Measurements from ENCODE around the gene CCDC50.

The CCDC50 gene

DNA sequence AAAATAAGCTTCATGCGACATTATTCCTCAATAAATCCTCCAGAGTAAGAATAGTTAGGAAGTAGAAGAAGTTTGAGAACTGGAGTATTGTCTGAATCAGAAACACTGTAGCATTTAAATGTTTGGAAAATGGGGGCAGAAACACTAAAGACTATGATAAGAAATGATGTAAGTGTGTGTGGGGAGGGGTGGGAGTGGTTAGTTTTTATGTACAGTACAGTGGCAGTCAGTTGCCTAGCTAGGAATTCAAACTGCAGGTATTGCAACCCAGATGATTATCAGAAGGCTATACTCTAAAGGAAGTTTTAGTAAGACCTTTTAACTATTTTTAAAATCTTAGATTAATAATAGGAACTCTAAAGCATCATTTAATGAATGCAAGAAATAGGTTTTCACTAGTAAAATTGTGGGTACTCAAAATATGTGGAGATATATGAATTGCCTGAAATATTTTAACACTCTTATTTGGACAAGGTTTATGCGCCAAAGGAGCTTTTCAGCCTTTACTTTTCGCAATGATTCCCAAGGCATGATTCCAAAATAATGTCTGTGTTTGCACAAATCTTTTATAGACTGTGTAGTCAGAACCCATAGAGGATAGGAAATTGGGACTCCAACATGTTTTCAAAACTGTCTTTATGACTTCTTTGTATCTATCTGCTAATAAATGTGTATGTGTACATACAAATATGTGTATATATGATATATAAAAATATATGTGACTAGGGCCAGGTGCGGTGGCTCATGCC lies 8.0 kb upstream of the CCDC50 start:
- Histone ChIP-seq H3K9me3 (ENCODE audit: insufficient read depth, low read depth, low read length) (no peaks in the 10 kb centered on the region), H3K9ac (ENCODE audit: low read depth, low read length) (no peak overlapping the region), H3K4me1 (ENCODE audit: insufficient read depth, low read length) (no peaks in the 10 kb centered on the region), H3K27me3 (ENCODE audit: insufficient read depth, low read length) (no peaks in the 10 kb centered on the region), H3K36me3 (ENCODE audit: insufficient read depth, low read length) (no peaks in the 10 kb centered on the region), H3K4me3 (ENCODE audit: low read length) (no peak overlapping the region), H3K27ac (ENCODE audit: low read depth, low read length) (no peak overlapping the region)
- WGBS: 100% methylated on average over 3 of the region's 4 CpGs

DNA sequence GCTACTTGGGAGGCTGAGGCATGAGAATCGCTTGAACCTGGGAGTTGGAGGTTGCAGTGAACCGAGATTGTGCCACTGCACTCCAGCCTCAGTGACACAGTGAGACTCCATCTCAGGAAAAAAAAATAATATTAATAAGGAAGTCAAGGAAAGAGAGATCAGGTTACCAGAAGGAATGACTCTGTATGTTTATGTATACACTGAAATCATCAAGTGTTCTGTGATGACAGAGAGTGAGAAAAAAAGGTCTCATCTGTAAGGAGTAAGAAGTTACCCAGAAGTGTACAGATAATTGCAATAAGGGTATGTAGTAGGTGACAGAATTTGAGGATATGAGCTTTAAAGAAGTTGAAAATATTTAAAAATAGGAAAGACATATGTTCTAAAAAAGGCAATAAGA lies 4.3 kb upstream of the CCDC50 start:
- 95% methylated on average over 2 of the region's 2 CpGs for WGBS
- no peak overlapping the region for H3K9ac ChIP-seq (ENCODE audit: low read depth, low read length)
- H3K36me3 ChIP-seq (ENCODE audit: insufficient read depth, low read length): no peaks in the 10 kb centered on the region
- H3K9me3 ChIP-seq (ENCODE audit: insufficient read depth, low read depth, low read length): no peaks in the 10 kb centered on the region
- no peak overlapping the region for H3K27ac ChIP-seq (ENCODE audit: low read depth, low read length)
- 0 out of 2 replicates have a peak, but pooled peaks cover 3% of the 10 kb centered on the region for H3K4me1 ChIP-seq (ENCODE audit: insufficient read depth, low read length)
- H3K27me3 ChIP-seq (ENCODE audit: insufficient read depth, low read length): peaks cover 19% of the 10 kb centered on the region
- no peak overlapping the region for H3K4me3 ChIP-seq (ENCODE audit: low read length)

DNA sequence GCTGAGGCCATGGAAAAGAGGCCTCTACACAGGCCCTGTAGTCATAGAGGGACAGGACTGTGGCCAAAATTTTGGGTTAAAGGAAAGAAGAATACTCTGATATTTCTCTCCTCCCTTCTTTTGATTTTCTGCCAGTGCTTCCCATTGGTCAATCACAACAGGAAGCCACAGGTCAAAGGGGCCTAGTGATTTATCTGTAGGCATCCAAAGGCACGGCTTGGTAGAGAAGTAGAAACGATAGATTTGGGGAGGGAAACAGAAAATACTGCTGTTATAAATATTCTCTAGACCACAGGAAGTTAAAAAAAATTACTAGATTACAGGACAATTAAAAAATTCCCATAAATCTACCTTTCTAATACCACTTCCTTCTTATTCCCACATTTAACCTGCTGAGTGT lies 1.7 kb upstream of the CCDC50 start:
- no peak overlapping the region for H3K4me3 ChIP-seq (ENCODE audit: low read length)
- 60% methylated on average over 2 of the region's 2 CpGs for WGBS
- H3K27ac ChIP-seq (ENCODE audit: low read depth, low read length): no peak overlapping the region
- peaks cover 23% of the 10 kb centered on the region for H3K27me3 ChIP-seq (ENCODE audit: insufficient read depth, low read length)
- peaks cover 27% of the 10 kb centered on the region for H3K4me1 ChIP-seq (ENCODE audit: insufficient read depth, low read length)
- H3K36me3 ChIP-seq (ENCODE audit: insufficient read depth, low read length): no peaks in the 10 kb centered on the region
- no peak overlapping the region for H3K9ac ChIP-seq (ENCODE audit: low read depth, low read length)
- H3K9me3 ChIP-seq (ENCODE audit: insufficient read depth, low read depth, low read length): no peaks in the 10 kb centered on the region

DNA sequence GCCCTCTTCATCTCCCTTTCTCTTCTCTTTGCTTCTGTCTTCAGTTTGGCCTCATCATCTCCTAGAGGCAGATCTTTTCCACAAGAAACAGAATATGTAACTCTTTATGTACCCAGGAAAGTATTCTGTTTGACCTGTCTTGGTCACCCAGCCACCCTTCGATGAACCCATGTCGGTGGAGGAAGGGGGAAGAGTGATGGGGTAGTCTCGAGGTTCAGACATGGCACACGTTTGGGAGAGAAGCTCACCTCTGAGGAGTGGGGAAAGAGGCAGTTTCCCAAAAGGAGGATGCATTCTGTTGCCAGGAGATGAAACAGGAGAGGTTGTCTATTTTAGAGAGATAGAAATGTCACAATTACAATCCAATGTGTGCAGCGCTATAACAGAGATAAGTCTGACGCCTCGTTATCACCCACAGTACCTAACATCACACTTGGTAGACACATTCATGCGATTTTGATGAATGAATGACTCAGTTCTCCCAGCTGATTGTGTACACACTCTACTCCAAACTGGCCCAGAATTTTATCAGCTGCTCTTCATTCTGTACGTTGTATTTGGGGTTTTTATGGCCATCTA lies 722 bp upstream of the CCDC50 start:
- peaks cover 32% of the 10 kb centered on the region for H3K4me1 ChIP-seq (ENCODE audit: insufficient read depth, low read length)
- peak overlapping the region; percentile 76 for H3K9ac ChIP-seq (ENCODE audit: low read depth, low read length)
- H3K27me3 ChIP-seq (ENCODE audit: insufficient read depth, low read length): peaks cover 23% of the 10 kb centered on the region
- H3K27ac ChIP-seq (ENCODE audit: low read depth, low read length): no peak overlapping the region
- H3K9me3 ChIP-seq (ENCODE audit: insufficient read depth, low read depth, low read length): no peaks in the 10 kb centered on the region
- H3K4me3 ChIP-seq (ENCODE audit: low read length): peak overlapping the region; percentile 71
- no peaks in the 10 kb centered on the region for H3K36me3 ChIP-seq (ENCODE audit: insufficient read depth, low read length)
- 62% methylated on average over 8 of the region's 9 CpGs for WGBS

DNA sequence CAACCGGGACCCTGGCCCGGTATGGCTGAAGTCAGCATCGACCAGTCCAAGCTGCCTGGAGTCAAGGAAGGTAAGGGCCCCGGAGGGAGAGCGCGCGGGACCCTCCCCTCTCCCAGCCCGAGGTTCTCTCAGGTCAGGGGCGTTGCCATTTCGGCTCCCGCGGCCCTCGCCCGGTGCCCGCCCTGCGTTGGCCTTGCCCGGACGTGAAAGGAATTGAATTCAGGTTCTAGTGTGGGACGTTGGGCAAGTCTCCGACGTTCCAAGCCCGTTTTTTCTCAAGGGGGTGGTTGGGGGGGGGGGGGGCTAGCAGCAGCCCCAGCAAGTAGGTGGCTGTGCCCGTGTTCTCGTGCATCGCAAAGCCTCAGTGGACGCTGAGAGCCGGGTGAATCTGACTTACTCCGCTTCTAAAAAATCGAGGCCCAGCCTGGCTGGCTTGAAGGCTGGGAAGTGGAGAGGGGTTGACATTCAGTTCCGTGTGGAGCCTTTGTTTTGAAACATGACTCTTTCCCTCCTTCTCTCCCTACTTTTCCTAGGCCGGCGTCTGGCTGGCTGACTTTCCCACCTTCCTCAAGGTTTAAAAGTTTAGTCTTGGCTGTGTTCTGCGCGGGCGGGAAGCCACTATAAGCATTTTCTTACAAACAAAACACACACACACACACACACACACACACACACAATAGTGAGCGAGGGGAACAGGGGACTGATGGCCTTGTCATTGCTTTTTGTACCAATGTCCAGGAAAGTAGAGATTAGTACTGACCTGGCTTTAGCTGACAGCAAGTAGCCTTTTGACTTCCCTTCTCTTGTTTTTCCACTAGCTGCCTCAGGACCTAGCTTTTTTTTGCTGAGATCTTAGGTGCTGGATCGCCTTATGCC lies 698 bp downstream of the CCDC50 start, which contains the start of gene UTS2B:
Gene UTS2B (minus strand): TSS at position 873 of the 876 bp plus-strand sequence. CDS start 48,337 bp downstream, outside the sequence.
- Histone ChIP-seq H3K36me3 (ENCODE audit: insufficient read depth, low read length) (no peaks in the 10 kb centered on the region), H3K27me3 (ENCODE audit: insufficient read depth, low read length) (peaks cover 23% of the 10 kb centered on the region), H3K27ac (ENCODE audit: low read depth, low read length) (peak within 1 kb of the TSS; percentile 75), H3K9me3 (ENCODE audit: insufficient read depth, low read depth, low read length) (no peaks in the 10 kb centered on the region), H3K4me3 (ENCODE audit: low read length) (peak within 1 kb of the TSS; percentile 71), H3K4me1 (ENCODE audit: insufficient read depth, low read length) (peaks cover 43% of the 10 kb centered on the region), H3K9ac (ENCODE audit: low read depth, low read length) (peak within 1 kb of the TSS; percentile 76)
- under 1% methylated on average over 37 of the region's 37 CpGs for WGBS

DNA sequence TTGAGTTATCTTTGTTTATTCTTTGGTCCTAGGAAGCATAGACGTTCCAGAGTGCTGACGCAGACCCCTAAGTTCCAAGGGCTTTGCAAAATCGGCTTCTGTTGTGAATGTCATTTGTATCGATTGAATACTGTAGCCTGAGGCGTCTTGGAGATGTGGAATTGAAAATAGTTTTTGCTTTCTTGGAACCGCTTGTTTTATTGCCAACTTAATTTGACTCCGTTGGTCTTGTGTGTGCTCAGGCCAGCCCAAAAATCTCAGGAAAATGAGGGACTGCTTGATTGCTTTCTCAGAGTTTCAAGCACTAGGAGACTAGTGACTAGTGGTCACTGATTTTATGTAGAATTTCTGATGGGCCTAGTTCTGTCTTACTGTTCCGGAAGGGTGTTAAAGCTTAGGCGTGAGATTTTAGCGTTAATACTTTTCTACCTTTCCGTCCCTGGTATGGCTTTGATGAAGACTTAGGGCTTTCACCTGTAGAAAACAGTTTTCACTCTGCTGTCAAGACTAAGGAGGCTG lies 1.4 kb downstream of the CCDC50 start:
- Histone ChIP-seq H3K36me3 (ENCODE audit: insufficient read depth, low read length) (no peaks in the 10 kb centered on the region), H3K4me3 (ENCODE audit: low read length) (peak overlapping the region; percentile 71), H3K4me1 (ENCODE audit: insufficient read depth, low read length) (peaks cover 49% of the 10 kb centered on the region), H3K27me3 (ENCODE audit: insufficient read depth, low read length) (peaks cover 23% of the 10 kb centered on the region), H3K9ac (ENCODE audit: low read depth, low read length) (peak overlapping the region; percentile 76; the same call in 1 of the 2 replicates), H3K27ac (ENCODE audit: low read depth, low read length) (no peak overlapping the region), H3K9me3 (ENCODE audit: insufficient read depth, low read depth, low read length) (no peaks in the 10 kb centered on the region)
- WGBS: 28% methylated on average over 11 of the region's 11 CpGs

DNA sequence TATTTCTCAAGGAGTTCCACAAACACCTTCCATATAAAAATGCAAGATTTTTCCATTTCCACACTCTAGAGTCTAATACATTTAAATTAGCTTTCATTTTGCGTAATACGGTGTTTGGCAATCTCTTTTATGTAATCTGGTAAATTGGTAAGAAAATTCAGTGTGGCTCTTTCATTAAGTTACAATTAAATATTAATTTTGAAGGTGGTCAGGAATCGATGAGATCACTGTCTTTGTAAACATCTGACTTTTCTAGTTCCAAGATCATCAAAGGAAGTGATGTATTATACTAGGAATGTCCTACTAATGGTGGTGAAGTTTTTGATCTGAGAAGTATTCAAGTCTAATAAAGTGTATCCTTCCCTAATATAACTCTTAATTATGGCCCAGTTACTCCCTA lies 2.2 kb downstream of the CCDC50 start:
- Histone ChIP-seq H3K9me3 (ENCODE audit: insufficient read depth, low read depth, low read length) (no peaks in the 10 kb centered on the region), H3K9ac (ENCODE audit: low read depth, low read length) (no peak overlapping the region), H3K4me3 (ENCODE audit: low read length) (peak overlapping the region; percentile 71; the same call in 1 of the 2 replicates), H3K4me1 (ENCODE audit: insufficient read depth, low read length) (peaks cover 49% of the 10 kb centered on the region), H3K36me3 (ENCODE audit: insufficient read depth, low read length) (no peaks in the 10 kb centered on the region), H3K27me3 (ENCODE audit: insufficient read depth, low read length) (peaks cover 23% of the 10 kb centered on the region), H3K27ac (ENCODE audit: low read depth, low read length) (no peak overlapping the region)
- 93% methylated on average over 3 of the region's 3 CpGs for WGBS

DNA sequence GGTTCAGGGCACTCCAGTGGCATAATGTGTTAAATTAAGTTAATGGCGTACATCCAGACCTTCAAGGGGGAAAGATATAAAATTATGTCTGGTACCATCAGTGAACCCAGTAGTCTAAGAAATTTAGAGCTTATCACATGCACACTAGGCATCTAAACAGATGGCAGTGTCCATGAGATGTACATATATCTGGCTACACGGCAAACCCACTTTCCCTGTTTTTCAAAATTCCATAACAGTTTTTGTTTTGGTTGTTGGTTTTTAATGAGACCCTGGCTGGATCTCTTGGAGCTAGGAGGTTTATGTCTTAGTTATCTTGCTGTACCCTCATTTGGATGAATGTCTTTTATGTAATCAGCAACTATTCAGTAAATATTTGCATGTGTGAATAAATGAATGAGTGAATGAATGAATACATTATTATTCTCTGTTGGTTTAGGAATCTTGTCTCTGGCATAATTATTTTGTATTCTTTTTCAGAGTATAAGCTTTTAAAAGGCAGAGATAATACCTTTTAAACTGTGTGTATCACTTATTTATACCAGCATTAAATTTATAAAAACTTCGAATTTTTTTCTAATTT lies 4.2 kb downstream of the CCDC50 start:
- no peak overlapping the region for H3K27ac ChIP-seq (ENCODE audit: low read depth, low read length)
- H3K4me1 ChIP-seq (ENCODE audit: insufficient read depth, low read length): peaks cover 56% of the 10 kb centered on the region
- H3K36me3 ChIP-seq (ENCODE audit: insufficient read depth, low read length): no peaks in the 10 kb centered on the region
- no peaks in the 10 kb centered on the region for H3K9me3 ChIP-seq (ENCODE audit: insufficient read depth, low read depth, low read length)
- 98% methylated on average over 2 of the region's 3 CpGs for WGBS
- H3K9ac ChIP-seq (ENCODE audit: low read depth, low read length): no peak overlapping the region
- H3K4me3 ChIP-seq (ENCODE audit: low read length): no peak overlapping the region
- peaks cover 10% of the 10 kb centered on the region for H3K27me3 ChIP-seq (ENCODE audit: insufficient read depth, low read length)

DNA sequence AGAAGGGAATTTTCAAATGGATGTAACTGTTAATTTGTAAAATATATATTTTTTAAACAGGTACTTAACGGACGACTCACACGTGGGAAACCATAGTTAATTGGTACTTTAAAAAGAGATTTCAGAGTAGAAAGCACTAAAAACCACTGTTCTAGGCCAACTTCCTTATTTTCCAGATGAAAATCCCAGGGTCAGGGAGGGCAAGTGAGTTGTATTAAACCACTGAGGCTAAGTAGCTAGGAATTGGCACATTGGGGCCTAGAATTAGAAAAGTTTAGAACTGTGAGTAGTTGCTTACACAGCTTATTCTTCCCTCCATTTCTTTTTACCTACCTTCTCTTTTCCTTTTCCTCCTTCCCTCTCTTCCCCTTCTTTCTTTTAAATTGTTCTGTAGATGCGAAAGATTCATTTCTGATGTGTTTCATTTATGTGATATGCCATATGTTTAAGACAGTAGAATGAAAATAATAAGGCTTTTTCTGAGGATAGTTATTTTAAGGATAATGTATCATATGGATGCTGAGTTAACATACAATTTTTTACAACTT lies 5.2 kb downstream of the CCDC50 start:
- Histone ChIP-seq H3K27ac (ENCODE audit: low read depth, low read length) (no peak overlapping the region), H3K36me3 (ENCODE audit: insufficient read depth, low read length) (no peaks in the 10 kb centered on the region), H3K4me1 (ENCODE audit: insufficient read depth, low read length) (peaks cover 53% of the 10 kb centered on the region), H3K27me3 (ENCODE audit: insufficient read depth, low read length) (peaks cover 4% of the 10 kb centered on the region; the same call in 1 of the 2 replicates), H3K9ac (ENCODE audit: low read depth, low read length) (no peak overlapping the region), H3K9me3 (ENCODE audit: insufficient read depth, low read depth, low read length) (no peaks in the 10 kb centered on the region), H3K4me3 (ENCODE audit: low read length) (no peak overlapping the region)
- WGBS: 85% methylated on average over 3 of the region's 4 CpGs

DNA sequence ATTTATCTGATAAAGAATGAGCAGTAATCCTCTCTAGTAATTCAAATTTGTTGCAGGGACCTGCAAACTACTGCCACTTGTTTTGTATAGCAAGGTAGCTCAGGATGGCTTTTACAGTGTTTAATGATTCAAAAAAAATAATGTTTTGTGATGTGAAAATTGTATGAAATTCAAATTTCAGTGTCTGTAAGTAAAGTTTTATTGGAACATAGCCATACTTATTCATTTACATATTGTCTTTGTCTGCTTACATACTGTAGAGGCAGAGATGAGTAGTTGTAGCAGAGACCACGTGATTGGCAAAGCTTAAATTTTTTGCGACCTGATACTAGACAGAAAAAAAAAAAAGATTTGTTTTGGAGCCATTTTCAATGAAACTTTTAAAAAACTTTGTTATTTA lies 7.6 kb downstream of the CCDC50 start:
- Histone ChIP-seq H3K27ac (ENCODE audit: low read depth, low read length) (no peak overlapping the region), H3K27me3 (ENCODE audit: insufficient read depth, low read length) (no peaks in the 10 kb centered on the region), H3K4me3 (ENCODE audit: low read length) (no peak overlapping the region), H3K9me3 (ENCODE audit: insufficient read depth, low read depth, low read length) (no peaks in the 10 kb centered on the region), H3K4me1 (ENCODE audit: insufficient read depth, low read length) (peaks cover 40% of the 10 kb centered on the region), H3K9ac (ENCODE audit: low read depth, low read length) (no peak overlapping the region), H3K36me3 (ENCODE audit: insufficient read depth, low read length) (no peaks in the 10 kb centered on the region)
- 90% methylated on average over 2 of the region's 2 CpGs for WGBS
